ENCODE measurements around the gene ITPKB.

The ITPKB gene

GRCh38 chr1:226629210-226629895 is 109.7 kb downstream of the ITPKB start:
- no peak overlapping the region for H3K4me3 ChIP-seq
- TF ChIP-seq CTCF (IDR thresholded peaks at IDR 0.05): no peak
- H3K27ac ChIP-seq: no peak overlapping the region
- DNase-seq (ENCODE audit: low spot score): peak; percentile 68

DNA sequence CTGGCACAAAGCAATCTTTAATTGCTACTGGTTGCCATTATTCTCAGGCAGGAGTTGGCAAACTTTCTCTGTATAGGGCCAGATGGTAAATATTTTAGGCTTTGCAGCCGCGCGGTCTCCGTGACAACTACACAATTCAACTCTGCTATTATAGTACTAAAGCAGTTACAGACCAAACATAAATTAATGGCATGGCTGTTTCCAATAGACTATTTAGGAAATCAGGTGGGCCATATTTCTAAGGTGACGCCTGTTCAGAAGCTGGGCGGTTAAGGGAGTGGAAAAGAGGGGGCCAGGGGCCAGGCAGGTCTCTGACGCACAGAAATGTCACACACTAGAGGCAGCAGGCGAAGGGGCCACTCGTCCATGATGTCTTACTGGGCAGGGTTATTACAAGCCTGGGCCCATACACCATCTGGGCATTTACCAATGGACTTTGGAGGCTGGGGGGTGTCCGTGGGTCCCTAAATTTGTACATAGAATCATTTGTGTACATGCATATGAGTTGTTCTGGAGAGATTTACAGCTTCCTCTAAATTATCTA is 110.4 kb downstream of the ITPKB start:
- Histone ChIP-seq H3K27ac (no peak overlapping the region), H3K4me3 (no peak overlapping the region)
- peak; percentile 50 for DNase-seq (ENCODE audit: low spot score)
- no peak for TF ChIP-seq CTCF (IDR thresholded peaks at IDR 0.05)

DNA sequence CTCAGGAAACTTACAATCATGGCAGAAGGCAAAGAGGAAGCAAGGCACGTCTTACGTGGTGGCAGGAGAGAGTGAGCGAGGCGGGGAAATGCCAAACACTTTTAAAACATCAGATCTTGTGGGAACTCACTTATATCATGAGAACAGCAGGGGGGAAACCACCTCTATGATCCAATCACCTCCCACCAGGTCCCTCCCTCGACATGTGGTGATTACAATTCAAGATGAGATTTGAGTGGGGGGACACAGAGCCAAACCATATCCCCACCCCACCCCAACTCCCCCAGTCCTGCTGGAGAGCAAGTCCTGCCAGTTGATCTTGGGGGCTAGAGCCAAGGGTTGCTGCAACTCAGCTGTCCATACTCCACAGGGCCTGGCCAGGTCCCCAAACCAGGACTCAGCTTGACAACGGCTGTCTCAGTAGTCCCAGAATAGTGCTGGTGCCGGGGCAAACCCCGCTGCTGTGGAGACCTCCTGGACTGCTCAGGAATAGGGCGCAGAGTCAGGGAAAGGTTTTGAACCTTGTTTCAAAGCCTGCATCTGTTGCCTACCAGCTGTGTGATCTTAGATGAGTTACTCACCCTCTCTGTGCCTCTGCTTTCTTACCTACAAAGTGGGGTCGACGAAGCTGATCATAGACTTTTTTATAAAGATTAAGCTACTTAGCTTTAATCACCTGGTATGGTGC is 111.0 kb downstream of the ITPKB start:
- no peak for TF ChIP-seq CTCF (IDR thresholded peaks at IDR 0.05)
- H3K27ac ChIP-seq: peak overlapping the region in 1 of 2 donors; percentile 3
- no peak overlapping the region for H3K4me3 ChIP-seq
- DNase-seq (ENCODE audit: low spot score): peak; percentile 62

GRCh38 chr1:226627050-226627755 is 111.9 kb downstream of the ITPKB start:
- Histone ChIP-seq H3K27ac (peak overlapping the region; percentile 3 to 36), H3K4me3 (no peak overlapping the region)
- no peak for TF ChIP-seq CTCF (IDR thresholded peaks at IDR 0.05)
- DNase-seq (ENCODE audit: low spot score): peak; percentile 36

GRCh38 chr1:226626577-226626956 is 112.5 kb downstream of the ITPKB start:
- DNase-seq (ENCODE audit: low spot score): peak; percentile 81
- TF ChIP-seq CTCF (IDR thresholded peaks at IDR 0.05): peak; percentile 89
- no peak overlapping the region for H3K4me3 ChIP-seq
- peak overlapping the region; percentile 12 to 36 for H3K27ac ChIP-seq

DNA sequence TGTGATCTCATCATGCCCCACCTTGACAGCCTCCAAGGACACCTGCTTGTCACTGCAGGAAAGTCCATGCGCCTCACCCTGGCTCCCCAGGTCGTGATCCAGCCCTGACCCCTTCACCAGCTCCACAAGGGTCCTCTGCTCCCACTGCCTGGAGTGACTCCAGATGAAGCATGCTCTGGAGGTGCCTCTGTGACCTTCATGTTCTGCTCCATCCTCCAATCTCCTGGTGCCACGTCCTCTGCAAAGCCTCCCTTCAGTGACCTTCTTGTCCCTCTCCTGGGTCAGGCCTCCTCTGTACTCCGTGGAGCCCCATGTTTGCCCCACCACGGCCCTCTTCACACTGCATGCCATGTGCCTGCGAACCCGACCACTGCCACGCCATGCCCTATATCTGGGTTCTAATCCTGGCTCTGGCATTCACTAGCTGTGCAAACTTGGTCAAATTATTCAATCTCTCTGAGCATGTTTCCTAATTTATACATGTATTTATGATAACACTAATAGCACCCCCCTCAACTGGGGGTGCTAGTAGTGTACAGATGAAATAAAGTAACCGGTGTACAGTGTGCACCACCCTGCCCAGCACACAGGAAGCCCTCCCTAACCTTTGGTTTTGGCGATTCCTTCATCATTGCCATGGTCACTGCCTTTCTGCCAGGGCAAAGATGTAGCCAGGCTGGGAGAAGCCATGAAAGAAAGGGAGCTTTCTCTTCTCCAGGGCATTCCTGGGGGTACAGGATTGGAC is 113.1 kb downstream of the ITPKB start:
- peak overlapping the region in 1 of 2 donors; percentile 12 for H3K27ac ChIP-seq
- DNase-seq (ENCODE audit: low spot score): peak; percentile 68
- TF ChIP-seq CTCF (IDR thresholded peaks at IDR 0.05): no peak
- peak overlapping the region; percentile 33 for H3K4me3 ChIP-seq

Measured in coronary artery (tissue), 2 donors.